HG02571 (cell line): ENCODE measurements around the gene CNGA3.

Experiments used
- ATAC-seq: cut with Tn5 transposase; IDR thresholded peaks from one replicate; pipeline ENCODE4 v1.9.1; 2021; ENCODE audit warnings: mild to moderate bottlenecking, moderate library complexity; ENCODE audit not compliant: unreplicated experiment

The CNGA3 gene

DNA sequence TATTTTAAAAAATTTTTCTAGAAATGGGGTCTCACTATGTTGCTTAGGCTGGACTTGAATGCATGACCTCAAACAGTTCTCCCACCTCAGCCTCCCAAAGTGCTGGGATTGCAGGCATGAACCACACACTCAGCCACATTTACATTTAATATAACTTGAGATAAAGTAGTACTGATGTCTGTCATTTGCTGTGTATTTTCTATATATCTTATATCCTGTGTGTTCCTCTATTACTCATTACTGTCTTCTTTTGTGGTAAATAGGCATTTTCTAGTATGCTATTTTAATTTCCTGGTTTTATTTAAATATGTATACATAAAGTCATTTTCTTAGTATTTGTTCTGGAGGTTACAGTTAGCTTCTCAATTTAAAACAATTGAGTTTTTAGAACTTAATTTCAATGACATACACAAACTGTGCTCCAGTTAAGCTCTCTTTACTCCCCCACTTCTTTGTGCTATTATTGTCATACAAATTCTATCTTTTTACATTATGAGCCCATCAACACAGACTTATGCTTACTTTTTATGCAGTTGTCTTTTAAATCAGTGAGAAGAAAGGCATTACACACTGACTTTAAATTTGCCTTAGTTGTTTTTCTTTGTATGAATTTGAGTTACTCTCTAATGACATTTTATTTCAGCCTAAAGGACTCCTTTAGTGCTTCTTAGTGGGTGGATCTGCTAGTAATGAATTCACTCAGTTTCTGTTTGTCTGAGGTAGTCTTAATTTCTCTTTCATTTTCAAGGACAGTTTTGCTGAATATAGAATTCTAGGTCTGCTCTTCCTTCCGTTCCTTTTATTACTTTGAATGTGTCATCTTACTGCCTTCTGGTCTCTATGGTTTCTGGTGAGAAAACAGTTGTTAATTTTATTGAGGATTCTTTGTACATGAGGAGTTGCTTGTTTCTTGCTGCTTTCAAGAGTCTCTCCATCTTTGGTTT is 92.2 kb downstream of the CNGA3 start:
- ATAC-seq: no peak

DNA sequence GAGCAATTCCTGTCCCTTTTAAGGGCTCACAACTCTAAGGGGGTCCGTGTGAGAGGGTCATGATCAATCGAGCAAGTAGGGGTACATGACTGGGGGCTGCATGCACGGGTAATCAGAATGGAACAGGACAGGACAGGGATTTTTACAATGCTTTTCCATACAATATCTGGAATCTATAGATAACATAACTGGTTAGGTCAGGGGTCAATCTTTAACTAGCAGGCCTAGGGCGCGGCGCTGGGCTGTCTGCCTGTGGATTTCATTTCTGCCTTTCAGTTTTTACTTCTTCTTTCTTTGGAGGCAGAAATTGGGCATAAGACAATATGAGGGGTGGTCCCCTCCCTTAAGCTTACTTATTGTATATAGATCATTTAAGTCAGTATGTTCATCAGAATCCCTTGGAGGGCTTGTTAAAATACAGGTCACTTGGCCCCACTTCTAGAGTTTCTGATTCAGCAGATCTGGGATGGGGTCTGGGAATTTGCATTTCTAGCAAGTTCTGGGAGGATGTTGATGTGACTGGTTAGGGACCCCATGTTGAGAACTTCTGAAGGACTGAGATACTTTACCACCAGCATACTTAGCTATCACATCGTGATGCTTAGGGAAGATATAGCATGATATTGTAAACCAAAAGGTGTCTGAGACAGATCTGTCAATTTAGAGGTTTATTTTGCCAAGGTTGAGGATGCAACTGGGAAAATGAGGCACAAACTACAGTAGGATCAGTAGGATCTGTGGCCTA is 95.6 kb downstream of the CNGA3 start:
- ATAC-seq: no peak

DNA sequence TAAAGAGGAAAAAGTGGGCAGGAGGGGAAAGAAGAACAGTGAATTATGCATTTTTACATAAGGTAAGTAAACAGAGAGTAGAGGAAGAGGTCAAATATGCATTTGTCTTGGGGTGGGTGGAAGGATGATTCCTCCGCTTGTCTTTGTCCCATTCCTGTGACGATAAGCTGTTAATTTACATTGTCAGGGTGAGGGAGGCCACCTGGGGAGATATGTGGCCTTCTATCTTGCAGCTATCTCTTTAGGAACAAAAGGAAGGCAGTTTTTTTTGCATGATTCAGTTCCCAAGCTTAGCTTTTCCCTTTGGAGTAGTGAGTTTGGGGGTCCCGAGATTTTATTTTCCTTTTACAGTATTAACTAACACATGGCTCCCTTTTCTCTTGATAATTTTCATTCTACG is 96.2 kb downstream of the CNGA3 start:
- no peak for ATAC-seq

DNA sequence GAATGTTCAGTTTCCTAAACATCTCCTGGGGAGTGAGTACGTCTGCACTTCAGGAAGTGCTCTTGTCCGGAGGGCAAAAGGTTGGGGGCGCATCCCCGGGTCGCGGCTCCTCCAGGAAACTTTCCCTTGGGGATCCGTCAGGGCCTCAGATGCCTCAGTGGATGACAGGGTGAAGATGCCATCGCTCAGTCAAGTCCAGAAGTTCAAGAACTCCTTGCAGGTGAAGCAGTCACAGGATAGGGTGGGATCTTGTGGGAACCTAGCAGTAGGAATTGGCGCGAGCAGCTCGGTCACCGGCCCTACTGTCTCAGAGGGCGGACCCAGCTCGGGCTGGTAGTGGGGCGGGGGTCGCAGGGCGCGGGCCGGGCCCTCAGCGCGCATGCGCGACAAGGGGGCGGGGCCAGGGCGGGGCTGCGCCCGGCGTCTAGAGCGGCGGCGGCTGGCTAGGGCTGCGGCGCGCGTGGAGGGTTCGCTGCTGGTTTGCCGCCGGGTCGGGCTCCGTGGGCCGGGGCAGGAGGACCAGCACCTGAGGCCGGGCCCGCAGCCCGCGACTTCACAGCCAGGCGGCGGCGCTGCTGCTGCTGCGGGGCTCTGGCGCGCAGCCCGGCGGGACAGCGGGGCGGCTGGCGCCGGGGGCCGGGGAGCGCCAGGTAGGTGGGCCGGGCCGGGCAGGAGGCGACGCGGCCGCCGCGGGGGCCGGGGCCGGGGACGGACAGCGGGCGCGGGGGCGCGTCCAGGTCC is 98.3 kb downstream of the CNGA3 start, which contains the start of gene INPP4A:
Gene INPP4A, plus strand, starts transcription at position 423 of the 741 bp plus-strand sequence. CDS start 75,191 bp downstream, outside the sequence.
- ATAC-seq: peak; percentile 71

DNA sequence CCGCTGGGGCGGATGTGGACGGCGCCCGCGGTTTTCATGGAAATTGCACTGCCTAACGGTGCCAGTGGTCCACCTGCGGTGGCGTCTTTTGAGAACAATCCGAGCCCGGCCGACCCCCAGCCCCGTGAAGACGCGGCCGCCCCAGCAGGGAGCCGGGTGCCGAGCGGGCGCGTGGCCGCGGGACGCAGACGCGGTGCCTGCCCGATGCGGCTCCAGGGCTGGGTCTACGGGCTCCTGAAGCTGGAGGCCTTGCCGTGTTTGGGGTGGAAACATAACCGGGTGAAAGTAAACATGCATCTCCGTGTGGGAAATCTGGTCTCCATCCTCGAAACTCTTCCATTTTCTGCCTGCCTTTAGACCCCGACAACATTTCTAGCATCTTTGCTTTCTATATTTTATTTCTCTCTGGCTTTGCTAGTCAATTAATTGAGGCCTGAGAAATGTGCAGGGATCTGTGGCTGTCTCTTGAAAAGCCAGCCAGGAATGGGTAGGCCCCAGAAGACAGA is 99.0 kb downstream of the CNGA3 start:
- peak; percentile 30 for ATAC-seq

DNA sequence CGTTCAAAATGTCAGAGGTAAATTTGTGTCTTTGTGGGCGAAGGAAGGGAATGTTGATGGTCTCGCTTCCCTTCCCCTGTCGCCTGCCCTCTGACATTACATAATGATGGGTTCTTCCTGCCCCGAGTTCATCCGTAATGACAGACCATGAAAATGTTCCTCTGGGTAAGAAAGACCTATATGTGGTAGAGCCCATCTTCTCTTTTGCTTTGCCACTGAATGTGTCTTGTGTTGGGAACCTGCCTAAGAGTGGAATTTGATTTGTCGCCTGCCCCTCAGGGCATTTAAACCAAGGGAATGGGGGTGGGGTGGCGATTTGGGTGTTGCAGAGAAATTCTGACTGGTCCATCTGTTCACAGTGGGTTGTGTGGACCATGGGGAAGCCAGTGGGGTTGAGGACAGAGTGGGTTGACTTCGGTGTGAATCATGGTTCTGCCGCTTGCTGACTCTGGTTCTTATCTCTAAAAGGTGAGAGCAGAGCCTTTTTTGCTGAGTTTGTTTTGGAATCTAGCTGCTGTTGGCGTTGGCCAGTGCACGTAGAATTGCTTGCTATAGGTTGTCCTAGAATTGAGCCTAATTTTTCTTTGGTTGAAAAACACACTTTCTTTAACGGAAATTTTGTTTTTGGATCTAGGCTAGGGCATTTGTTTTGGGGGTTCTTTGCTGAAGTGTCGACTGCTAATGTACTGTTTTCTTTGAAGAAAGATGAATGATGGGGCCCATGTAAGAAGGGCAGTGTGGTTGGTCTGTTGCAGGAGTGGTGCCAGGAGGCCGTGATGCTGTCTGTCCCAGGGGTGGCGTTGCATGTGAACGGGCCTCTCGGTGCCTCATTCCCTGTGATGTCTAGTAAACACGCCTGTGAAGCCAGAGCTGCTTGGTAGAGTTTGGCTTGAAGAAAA is 99.7 kb downstream of the CNGA3 start:
- no peak for ATAC-seq

DNA sequence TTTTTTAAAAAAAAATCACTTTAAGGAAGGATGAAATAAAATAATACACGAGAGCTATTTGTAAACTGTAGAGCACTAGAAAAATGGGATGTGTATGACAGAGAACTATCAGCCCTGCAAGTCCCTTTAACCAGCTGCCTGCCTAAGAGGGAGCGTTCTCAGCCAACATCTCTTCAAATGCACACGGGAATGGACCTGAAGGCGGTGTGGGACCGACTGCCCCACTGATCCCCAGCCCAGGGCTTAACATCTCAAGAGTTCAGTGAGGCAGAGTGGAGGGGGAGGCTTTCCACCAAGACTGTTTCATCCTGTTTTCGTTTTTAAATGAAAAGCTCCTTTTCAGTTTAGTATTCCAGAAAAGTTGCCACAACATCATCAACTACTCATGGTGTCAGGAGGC is 100.6 kb downstream of the CNGA3 start:
- ATAC-seq: no peak
